PC-9 (cell line): Measurements from ENCODE around the gene EVA1C.

ENCODE experiments used
- EZH2 ChIP-seq: fragments of 200-600 bp; sonication (generic); IDR thresholded peaks from 2 replicates; pipeline ENCODE4 v1.8.0; 2017; ENCODE audit warnings: antibody characterized with exemption, low read depth
- TF ChIP-seq, protein P1 (sequence below): fragments of 200-600 bp; sonication (generic); conservative IDR thresholded peaks from 2 replicates; pipeline ENCODE4 v1.6.1; 2017; ENCODE audit warnings: mixed run types, antibody characterized with exemption, mild to moderate bottlenecking, moderate library complexity

DNA sequence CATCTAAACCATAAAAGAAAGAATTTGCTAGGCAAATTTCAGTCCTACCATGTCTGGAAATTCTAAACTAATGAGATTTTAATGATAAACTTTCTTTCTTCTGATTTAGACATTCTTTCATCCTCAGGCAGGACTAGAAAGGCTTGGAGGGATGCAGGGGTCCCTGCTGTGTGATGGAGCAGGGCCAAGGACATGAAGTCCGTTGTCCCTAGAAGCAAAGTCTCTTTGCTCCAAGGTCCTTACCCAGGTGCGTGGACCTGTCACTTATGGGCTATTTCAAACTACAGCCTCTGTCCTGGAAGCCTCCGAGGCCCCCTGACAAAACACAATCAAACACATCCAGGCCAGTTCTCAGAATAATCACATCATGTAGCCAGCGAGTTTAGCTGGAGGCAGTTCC, 46.3 kb upstream of the EVA1C start:
- no peak for TF ChIP-seq EZH2
- TF ChIP-seq, protein P1, sequence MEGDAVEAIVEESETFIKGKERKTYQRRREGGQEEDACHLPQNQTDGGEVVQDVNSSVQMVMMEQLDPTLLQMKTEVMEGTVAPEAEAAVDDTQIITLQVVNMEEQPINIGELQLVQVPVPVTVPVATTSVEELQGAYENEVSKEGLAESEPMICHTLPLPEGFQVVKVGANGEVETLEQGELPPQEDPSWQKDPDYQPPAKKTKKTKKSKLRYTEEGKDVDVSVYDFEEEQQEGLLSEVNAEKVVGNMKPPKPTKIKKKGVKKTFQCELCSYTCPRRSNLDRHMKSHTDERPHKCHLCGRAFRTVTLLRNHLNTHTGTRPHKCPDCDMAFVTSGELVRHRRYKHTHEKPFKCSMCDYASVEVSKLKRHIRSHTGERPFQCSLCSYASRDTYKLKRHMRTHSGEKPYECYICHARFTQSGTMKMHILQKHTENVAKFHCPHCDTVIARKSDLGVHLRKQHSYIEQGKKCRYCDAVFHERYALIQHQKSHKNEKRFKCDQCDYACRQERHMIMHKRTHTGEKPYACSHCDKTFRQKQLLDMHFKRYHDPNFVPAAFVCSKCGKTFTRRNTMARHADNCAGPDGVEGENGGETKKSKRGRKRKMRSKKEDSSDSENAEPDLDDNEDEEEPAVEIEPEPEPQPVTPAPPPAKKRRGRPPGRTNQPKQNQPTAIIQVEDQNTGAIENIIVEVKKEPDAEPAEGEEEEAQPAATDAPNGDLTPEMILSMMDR, result no peak
